ENCODE data around the gene FKBP1A.

Gene FKBP1A

DNA sequence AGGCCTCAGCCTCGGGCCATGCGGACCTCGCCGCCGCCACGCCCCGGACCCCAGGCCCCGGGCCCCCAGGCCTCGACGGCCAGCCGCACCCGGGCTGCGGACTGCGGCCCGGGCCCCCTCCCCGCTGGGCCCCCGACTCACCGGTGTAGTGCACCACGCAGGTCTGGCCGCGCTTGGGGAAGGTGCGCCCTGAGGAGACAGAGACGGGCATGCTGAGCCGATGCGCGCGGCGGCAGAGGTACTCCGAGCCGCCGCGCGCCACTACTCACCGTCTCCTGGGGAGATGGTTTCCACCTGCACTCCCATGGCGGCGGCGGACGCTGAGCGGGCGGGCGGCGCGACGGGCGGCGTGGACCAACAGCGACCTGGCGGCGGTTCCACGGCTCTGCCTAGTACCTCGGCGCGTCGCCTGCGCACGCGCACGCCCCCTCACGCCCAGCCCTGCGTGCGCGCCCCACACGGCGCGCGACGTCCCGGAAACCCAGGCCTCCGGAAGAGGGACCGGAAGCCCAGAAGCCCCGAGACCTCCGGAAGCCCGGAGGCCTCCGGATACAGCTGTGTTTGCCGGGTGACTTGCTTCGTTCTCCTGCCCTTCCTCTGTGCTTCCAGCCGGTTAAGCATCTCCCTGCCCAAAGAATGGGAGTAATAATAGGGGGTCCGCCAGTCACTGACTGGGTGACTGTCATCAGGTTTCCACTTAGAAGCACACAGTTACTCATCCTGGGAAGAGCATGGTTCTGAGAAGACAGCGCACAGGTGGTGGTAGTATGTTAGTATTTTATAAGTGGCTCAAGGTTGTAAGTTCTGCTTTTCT is at the start of gene FKBP1A:
Gene FKBP1A (minus strand): TSS at position 362 of the 814 bp plus-strand sequence. CDS start 56 bp downstream, at position 306.
- peak; percentile 79 for DNase-seq

DNA sequence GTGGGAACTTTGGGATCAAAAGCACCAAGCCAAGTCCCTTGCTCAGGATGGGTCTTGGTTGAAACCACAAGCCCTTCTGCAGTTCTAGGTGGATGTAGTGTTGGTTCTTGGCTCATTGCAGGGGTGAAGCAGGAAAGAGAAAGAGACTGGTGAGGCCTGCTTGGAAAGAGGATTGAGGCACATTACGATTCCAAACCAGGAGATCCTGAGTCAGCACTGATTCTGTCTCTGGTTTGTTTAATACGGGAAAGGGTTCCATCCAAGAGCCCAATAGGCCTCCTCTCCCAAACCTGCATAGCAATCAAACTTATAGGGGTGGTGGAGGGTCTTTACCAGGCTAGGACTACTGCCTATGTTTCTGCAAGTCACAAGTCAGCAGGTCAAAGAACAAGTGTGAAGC is 49.5 kb upstream of the FKBP1A start:
- no peak for DNase-seq

DNA sequence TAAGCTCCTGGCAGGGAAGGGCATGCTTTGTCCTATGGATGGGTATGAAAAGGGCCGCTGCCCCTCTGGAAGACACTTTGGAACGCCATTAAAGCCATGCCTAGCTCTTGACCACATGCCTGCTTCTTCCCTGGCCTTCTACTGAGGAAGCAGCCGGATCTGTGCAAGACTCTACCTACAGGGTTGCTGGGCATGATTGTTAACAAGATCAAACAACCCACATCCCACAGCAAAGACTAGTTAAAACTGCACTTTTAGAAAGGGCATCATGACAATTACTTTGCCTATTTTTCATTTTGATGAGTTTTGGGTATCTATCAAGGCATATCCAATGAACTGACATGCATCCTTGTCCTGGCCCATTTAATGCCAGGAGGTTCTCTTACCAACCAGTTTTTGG is 48.3 kb upstream of the FKBP1A start:
- DNase-seq, result no peak

DNA sequence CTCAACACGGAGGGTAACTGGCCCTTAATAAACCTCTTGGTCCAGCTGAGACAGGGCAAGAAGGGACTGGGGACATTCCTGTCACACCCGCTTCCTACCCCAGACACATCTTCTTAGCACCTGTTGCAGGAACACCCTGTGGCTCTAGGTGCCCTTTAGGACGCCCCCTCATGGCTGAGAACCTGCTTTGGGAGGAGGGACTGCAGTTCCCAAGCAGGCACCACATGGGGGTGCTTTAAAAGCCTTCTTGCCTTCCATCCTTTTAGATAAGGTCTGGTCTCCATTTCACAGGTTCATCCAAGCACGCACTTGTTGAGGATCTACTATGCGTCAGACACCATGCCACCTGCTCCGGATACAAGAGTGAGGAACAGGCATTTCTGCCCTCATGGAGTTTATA is 47.2 kb upstream of the FKBP1A start:
- DNase-seq, result no peak

DNA sequence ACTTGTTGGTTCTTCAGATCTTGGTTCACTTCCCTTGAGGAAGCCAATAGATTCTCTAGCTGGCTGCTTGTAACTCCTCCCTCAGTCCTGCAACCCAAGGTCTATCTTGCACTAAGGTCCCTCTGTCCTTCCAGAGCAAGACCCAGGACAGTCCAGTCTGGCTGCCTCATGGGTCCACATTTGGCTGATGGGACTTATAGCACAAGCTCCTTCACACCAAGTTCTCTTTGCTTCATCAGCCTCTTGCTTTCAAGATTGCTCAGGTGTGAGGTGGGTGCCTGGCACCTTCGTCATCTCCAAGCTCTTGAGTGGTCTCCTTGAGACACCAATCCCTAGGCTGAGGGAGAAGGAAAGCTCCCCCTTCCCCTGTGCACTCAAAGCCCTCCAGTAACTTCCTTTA is 45.5 kb upstream of the FKBP1A start:
- no peak for DNase-seq

DNA sequence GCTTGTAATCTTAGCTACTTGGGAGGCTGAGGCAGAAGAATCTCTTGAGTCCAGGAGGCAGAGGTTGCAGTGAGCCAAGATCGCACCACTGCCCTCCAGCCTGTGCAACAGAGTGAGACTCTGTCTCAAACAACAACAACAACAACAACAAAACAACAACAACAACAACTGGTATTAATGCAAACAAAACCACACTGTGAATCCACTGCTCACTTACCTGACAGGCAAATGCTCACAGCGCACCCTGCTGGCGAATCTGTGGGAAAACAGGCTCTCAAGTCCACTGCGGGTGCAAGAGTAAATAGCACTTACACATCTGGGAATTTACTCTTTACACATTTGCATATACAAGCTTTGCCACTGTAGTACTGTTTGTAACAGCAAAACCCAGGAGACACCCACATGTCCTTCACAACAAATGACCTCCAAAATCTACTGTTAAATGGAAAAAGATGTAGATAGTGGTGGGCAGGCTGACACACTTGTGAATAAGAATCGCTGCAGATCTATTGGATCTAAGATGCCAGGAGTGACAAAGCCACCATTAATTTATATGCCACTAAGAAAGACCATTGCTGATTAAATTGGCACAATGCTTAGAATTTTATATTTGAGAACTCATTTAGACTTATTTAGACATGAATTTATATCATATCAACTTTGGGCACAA is 44.5 kb upstream of the FKBP1A start:
- DNase-seq, result peak; percentile 71

DNA sequence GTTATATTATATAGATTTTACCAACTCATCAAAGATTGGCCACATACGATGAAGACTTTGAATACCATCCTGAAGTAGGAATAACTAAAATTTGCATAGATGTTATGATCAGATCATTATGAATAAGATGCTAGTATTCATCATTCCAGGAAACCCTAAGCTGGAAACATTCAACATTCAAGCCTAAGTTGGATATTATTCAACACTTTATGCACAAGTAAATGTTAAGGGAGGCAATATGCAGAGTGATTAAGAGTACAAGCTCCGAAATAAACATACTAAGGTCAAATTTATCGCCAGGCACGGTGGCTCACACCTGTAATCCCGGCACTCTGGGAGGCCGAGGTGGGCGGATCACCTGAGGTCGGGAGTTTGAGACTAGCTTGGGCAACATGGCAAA is 43.4 kb upstream of the FKBP1A start:
- no peak for DNase-seq

DNA sequence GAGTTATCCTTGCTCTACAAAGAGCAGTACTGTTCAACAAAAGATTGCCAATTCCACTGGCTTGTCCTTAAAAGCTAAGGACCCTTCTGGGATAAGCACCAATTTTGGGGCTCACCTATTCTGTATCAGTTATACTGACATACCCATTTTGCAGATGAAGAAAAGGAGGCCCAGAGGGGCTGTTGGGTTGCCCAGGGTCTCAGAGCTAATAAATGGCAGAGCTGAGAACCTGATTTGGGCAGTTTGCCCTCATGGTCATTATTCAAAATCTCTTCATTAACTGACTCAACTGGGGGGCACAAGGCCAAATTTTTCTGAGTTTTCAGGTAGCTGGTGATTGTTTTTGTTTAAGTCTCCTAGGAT is 42.5 kb upstream of the FKBP1A start:
- no peak for DNase-seq

DNA sequence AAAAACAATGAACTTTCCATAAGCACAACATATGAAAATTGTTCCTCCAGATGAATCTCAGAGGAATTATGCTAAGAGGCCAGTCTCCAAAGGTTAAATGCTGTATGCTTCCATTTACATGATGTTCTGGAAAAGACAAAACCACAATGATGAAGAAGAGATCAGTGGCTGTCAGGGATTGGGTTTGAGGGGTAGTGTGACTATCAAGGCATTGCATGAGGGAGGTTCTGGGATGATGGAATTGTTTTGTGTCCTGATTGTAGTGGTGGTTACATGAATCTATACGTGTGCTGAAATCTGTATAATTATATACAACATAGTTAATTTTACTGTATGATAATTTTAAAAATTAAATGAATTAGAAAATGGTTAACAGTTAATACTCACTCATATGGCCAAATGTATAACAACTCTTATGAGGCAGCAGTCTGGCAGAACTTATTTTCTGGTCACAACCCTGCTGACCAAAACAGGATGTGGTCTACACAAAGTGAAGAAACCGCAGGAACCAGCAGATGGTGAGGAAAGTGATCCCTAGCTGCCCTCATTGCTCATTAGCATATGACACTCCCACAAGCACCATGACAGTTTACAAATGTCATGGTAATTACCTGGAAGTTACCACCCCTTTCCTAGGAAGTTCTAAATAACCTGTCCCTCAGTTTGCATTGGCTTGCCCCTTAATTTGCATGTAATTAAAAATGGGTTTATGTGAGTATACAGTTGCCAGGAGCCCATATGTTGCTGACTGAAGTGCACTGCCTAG is 41.9 kb upstream of the FKBP1A start:
- peak; percentile 20 for DNase-seq

DNA sequence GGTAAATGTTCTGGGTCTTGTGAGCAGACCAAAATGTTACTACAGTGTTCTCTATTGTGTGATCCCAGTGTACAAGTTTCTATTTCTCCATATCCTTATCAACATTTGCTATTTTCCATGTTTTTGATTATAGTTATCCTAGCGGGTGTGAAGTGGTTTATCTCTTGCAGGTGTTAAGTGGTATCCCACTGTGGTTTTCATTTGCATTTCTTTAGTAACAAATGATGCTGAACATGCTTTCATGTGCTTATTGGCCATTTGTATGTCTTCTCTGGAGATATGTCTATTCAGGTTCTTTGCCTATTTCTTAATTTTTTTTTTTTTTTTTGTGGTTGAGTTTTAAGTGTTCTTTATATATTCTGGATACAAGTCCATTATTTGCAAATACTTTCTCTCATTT is 38.3 kb upstream of the FKBP1A start:
- no peak for DNase-seq

DNA sequence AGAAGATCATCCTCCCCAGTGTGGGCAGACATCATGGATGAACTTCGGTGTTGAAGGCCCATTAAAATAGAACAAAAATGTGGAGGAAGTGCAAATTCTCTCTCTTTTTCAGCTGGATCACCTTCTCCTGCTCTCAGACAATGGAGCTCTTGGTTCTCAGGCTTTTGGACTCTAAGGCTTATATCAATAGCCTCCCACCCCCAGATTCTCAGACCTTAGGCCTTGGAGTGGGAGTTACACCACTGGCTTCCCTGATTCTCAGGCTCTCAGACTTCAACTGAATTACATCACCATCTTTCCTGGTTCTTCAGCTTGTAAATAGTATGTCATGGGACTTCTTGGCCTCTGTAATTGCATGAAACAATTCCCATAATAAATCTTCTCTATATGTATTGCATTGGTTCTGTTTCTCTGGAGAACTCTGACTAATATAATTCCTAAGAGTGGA is 37.2 kb upstream of the FKBP1A start:
- DNase-seq, result no peak

DNA sequence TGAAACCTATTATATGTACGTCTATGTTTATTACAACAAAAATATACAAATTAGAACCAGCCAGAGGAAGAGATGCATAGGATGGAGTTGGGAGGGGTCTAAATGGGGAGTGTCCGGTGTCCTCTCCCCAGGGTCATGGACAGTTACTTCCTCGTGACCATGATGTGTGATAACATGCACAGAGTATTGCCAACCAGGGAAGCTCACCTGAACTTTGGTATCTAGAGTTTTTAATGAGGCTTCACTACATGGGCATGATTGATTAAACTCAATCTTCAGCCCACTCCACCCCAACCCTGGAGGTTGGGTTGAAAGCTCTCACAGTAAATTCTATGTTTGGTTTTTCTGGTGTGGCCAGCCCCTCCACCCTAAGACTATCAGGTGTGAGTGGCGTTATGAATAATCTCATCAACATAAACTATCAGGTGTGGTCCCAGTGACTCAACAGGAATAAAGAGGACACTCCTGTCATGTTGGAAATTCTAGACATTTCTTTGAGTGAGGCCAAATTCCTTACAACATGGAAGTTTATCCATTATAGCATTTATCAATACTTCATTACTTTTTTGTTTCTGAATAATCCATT is 36.4 kb upstream of the FKBP1A start:
- no peak for DNase-seq

DNA sequence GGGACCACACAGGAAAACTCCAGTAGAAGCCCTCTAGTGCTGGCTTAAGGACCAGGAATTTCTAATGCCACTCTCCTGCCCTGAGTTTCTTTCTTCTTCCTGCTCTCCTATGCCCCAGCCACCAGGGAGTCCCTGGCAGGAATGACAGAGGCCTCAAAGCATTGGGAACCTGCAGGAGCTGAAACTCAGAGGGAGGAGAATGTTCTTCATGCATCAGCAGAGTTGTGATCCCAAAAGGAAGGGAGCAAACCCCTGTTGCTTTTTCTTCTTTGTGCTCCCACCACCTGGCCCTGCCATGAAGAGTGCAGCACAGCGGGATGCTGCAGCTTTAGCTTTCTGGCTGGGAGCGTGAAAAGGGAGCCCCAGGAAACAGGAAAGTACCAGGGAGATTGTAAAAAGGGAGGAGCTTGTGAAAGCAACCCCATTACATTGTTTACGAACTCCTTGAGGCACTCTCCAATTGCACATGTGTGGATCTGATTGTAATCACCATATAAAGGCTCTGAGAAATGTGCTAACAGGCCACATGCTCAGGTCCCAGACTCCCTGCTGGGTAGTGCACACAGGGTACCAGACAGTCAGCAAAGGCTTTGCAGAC is 34.7 kb upstream of the FKBP1A start:
- DNase-seq, result no peak

DNA sequence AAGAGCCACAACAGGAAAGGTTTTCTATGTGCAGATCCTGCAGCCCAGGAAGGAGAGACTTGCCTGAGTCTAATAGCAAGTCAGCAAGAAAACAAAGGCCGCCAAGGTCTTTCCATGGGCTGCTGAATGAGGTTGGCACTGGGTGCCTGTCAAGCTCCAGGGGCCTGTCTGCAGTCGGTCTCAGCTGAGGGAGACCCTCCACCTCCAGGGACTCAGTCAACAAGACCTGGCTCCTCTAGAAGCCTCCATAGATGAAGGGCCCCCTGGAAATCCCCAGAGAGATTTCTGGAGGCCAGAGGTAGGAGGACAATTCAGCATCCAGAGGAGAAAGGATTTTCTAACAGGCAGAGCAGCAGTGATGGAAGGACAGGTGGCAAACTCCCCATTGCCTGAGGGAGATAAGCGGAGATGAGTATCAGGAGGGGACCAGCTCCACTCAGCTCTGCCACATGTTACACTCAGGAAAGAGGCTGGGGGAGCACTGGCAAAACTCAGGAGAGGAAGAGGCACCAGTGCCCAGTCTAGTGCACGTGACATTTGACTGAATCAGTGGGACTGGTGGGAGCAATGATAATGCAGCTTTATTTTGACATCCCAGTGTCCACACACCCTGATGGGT is 33.5 kb upstream of the FKBP1A start:
- DNase-seq, result no peak

DNA sequence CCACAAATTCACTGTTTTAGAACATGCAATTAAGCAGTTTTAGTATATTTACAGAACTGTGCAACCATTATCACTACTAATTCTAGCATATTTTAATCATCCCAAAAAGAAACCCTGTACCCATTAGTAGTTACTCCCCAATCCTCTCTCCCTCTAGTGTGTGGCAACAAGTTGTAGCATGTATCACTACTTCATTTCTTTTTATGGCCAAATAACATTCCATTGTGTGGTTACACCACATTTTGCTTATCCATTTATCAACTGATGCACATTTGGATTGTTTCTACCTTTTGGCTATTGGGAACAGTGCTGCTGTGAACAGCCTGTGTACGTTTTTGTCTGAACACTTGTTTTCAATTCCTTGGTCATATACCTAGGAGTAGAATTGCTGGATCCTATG is 31.5 kb upstream of the FKBP1A start:
- DNase-seq, result no peak

DNA sequence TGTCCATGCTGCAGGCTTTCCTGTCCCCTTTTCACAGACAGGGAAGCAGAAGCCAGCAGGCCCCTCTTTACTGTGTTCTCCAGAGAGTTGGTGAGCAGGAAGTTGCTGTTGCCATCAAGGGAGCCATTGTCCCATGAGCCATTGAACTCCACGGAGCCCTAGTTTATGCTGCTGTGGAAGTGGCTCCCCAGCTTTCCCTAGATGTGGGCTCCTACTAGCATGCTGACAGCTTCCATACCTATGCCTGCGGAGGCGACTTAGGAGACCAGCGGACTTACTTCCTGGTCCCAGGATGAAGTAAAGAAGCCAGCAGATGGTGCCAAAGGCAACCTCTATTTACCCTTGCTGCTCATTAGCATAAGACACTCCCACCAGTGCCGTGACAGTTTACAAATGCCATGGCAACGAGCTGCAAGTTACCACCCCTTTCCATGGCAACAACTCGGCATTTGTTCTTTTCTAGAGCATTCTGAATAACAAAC is 30.8 kb upstream of the FKBP1A start:
- DNase-seq, result no peak

DNA sequence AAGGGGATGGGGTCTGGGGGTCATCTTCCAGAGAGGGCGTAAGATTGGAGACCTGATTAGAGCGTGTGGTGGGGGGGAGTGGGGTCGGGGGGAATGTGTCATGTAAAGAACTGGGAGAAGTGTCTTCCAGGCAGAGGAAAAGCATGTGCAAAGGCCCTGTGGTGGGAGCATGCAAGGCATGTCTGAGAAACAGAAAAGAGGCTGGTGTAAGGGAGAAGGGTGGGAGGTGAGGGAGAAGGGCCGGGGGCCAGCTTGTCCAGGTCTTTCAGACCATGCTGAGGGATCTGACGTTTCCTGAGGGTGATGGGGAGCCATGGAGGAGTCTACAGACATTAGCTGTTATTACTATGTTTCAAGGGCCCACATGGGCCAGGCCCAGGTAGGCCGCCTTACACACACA is 30.4 kb upstream of the FKBP1A start:
- no peak for DNase-seq

DNA sequence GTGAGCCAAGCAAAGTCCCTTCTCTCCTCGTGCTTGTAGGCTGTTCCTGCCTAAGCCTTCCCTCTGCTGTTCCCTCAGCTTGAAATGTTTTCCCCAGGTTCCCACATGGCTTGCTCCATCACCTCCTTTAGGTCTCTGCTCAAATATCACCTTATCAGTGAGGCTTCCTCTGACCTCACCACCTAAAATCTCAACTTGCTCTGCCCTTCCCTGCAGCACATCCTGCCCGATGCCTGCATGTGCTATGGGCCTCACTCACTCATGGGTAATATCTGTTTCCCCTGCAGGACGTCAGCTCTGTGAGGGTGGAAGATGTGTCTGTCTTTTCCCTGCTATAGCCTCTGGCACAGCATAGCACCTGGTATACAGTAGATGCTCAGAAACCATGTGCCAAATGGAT is 29.9 kb upstream of the FKBP1A start:
- DNase-seq, result no peak

DNA sequence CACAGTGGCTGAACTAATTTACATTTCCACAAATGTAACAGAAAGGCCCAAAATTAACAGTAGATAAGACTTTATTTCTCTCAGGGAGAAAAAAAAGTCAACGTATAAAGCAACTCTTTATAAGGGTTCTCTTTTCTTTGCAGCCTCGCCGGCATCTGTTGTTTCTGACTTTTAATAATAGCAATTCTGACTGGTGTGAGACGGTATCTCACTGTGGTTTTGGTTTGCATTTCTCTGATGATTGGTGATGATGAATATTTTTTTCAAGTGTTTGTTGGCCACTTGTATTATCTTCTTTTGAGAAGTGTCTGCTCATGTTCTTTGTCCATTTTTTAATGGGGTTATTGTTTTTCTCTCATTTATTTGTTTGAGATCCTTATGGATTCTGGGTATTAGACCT is 27.2 kb upstream of the FKBP1A start:
- no peak for DNase-seq

DNA sequence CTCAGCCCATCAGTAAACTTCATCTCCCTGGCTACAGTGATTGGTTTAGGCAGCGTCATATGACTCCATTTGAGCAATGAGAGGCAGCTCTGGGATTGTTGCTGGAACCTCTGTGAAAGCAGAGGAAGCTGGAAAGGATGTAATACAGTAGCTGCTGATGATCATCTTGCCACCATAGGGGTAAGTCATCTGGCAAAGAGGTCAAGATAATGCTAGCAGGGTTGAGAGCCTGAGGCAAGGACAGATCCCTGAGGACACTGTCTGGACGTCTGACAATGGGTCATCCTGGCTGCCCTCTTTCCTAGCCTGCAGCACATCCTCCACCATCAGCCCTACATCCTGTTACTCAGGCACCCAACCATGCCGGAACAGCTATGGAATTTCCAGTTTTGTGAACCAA is 25.5 kb upstream of the FKBP1A start:
- no peak for DNase-seq

DNA sequence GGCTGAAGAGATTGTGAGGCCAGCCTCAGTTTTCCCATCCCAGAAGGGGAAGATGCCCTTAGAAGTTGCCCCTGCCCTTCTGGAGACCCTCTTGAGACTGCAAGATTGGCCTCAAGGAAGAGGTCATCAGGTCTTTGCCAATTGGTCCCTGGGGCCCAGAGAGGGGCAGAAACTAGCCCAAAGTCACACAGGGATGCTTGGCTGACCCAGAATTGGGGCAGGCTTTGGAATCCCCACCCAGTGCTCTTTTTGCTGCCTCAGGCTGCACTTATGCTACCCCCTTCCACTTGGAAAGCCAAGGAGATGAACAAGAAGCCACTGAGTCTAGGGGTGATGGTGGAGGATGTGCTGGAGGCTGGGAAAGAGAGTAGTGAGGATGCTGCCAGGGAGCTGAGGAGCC is 24.9 kb upstream of the FKBP1A start:
- DNase-seq, result no peak

DNA sequence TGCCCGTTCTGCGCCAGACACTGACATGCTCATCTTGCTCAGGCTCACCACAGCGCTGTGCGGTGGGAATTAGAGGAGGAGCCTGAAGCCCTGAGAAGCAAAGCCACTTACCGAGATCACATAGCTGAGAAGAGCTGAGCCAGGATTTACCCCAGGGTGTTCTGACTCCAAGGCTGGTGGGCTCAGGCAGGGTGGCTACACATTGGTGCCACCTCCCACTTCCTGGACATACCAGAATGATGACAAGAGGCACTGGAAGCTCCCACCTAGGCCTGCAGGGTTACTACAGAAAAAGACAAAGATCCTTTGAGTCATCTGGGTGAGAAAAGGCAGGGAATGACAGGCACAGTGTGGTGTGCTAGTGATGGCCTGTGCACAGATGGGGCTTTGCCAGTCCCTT is 24.4 kb upstream of the FKBP1A start:
- no peak for DNase-seq
